IMR-90 (cell line): ENCODE data around the gene PRCD. TPM values are rescaled to one million over a fixed set of nuclear protein-coding genes. Genes with fewer than 3 reads are reported as not detected.
A peak's percentile ranks its signal among the peaks of the same experiment; 100 is the strongest.

Experiments
- ATAC-seq: fragments of 200-7000 bp; cut with Tn5 transposase; 2 replicates; pipeline ENCODE4 v1.9.1; 2020; ENCODE audit warnings: low read depth, mild to moderate bottlenecking, moderate library complexity
- BruUV-seq: library from RNA; stranded (reverse); fragments of 400-500 nt; replicated peaks from 2 replicates; lab custom pipeline; 2021; lab: Mats Ljungman, UMichigan
- CTCF ChIA-PET: fragments of 300-600 bp; formaldehyde crosslinking; extraction: SDS; loops from one replicate; lab custom pipeline; 2021; ENCODE audit warnings: antibody characterized with exemption; lab: Yijun Ruan, JAX
- POLR2A ChIA-PET: fragments of 300-600 bp; sonication (Branson Sonifier 250); formaldehyde crosslinking; loops from one replicate; lab custom pipeline; 2022; ENCODE audit warnings: antibody characterized with exemption; ENCODE audit not compliant: unreplicated experiment; lab: Charles Lee
- DNase-seq: peaks from one replicate; pipeline ENCODE4 v3.0.0; 2013
- H2AFZ ChIP-seq: replicated peaks from 2 replicates; pipeline ENCODE3; 2013; ENCODE audit warnings: low read length, mild to moderate bottlenecking; ENCODE audit not compliant: poor library complexity
- H2AK5ac ChIP-seq: 2 replicates; pipeline ENCODE4 v1.6.1; 2013; ENCODE audit warnings: low read depth, low read length, inconsistent platforms
- H2AK9ac ChIP-seq: replicated peaks from 2 replicates; pipeline ENCODE3; 2013; ENCODE audit warnings: mild to moderate bottlenecking, low read depth, low read length, moderate library complexity; ENCODE audit not compliant: poor library complexity
- H2BK120ac ChIP-seq: 2 replicates; pipeline ENCODE4 v1.6.1; 2013; ENCODE audit warnings: low read depth, low read length, inconsistent platforms
- H2BK15ac ChIP-seq: 3 replicates; pipeline ENCODE4 v1.6.1; 2013; ENCODE audit warnings: low read depth, low read length, inconsistent platforms
- H2BK20ac ChIP-seq: 2 replicates; pipeline ENCODE4 v1.6.1; 2013; ENCODE audit warnings: low read depth, mild to moderate bottlenecking, inconsistent platforms, low read length, moderate library complexity
- H2BK5ac ChIP-seq: 2 replicates; pipeline ENCODE4 v1.6.1; 2013; ENCODE audit warnings: mild to moderate bottlenecking, low read depth, low read length, inconsistent platforms; ENCODE audit not compliant: poor library complexity, severe bottlenecking
- H3K14ac ChIP-seq: replicated peaks from 2 replicates; pipeline ENCODE4 v1.6.1; 2013; ENCODE audit warnings: low read depth, low read length, inconsistent platforms
- H3K18ac ChIP-seq: 2 replicates; pipeline ENCODE4 v1.6.1; 2013; ENCODE audit warnings: low read depth, low read length, control low read depth
- H3K23ac ChIP-seq: 2 replicates; pipeline ENCODE4 v1.6.1; 2013; ENCODE audit warnings: low read depth, low read length, inconsistent platforms
- H3K27ac ChIP-seq: 2 replicates; pipeline ENCODE4 v1.5.1; 2013; ENCODE audit warnings: mild to moderate bottlenecking, control low read depth, low read length; ENCODE audit not compliant: insufficient read depth
- H3K27me3 ChIP-seq: 2 replicates; pipeline ENCODE4 v1.6.1; 2013; ENCODE audit warnings: low read length; ENCODE audit not compliant: control insufficient read depth, insufficient read depth
- H3K36me3 ChIP-seq: 2 replicates; pipeline ENCODE4 v1.6.1; 2013; ENCODE audit warnings: low read length, mixed read lengths; ENCODE audit not compliant: control insufficient read depth, insufficient read depth
- H3K4ac ChIP-seq: 2 replicates; pipeline ENCODE4 v1.6.1; 2013; ENCODE audit warnings: low read depth, low read length, inconsistent platforms
- H3K4me1 ChIP-seq: 2 replicates; pipeline ENCODE4 v1.6.1; 2013; ENCODE audit warnings: low read length, mixed read lengths; ENCODE audit not compliant: control insufficient read depth, insufficient read depth
- H3K4me2 ChIP-seq: 2 replicates; pipeline ENCODE4 v1.6.1; 2013; ENCODE audit warnings: low read depth, mild to moderate bottlenecking, control low read depth, low read length, moderate library complexity
- H3K4me3 ChIP-seq: 2 replicates; pipeline ENCODE4 v1.5.1; 2013; ENCODE audit warnings: low read depth, mild to moderate bottlenecking, control low read depth, low read length, moderate library complexity; ENCODE audit not compliant: insufficient read depth
- H3K56ac ChIP-seq: 2 replicates; pipeline ENCODE4 v1.6.1; 2013; ENCODE audit warnings: low read length, inconsistent platforms; ENCODE audit not compliant: insufficient read depth; ENCODE audit errors: extremely low read depth
- H3K79me1 ChIP-seq, 2 experiments: 2 replicates each; pipeline ENCODE4 v1.6.1; 2013; ENCODE audit warnings: low read length in 2 of 2, inconsistent platforms in 1 of 2, low read depth in 1 of 2
- H3K9ac ChIP-seq: 2 replicates; pipeline ENCODE4 v1.6.1; 2013; ENCODE audit warnings: low read depth, low read length, control low read depth
- H3K9me1 ChIP-seq: 2 replicates; pipeline ENCODE4 v1.6.1; 2013; ENCODE audit warnings: low read length, inconsistent platforms; ENCODE audit not compliant: insufficient read depth
- H3K9me3 ChIP-seq: 2 replicates; pipeline ENCODE4 v1.6.1; 2013; ENCODE audit warnings: low read length; ENCODE audit not compliant: control insufficient read depth, insufficient read depth
- H4K20me1 ChIP-seq: 2 replicates; pipeline ENCODE4 v1.6.1; 2013; ENCODE audit warnings: low read length, inconsistent platforms; ENCODE audit not compliant: insufficient read depth
- H4K5ac ChIP-seq: 2 replicates; pipeline ENCODE4 v1.6.1; 2013; ENCODE audit warnings: mild to moderate bottlenecking, low read depth, low read length, control low read depth
- H4K8ac ChIP-seq, 2 experiments: 2 replicates each; pipeline ENCODE4 v1.6.1; 2013; ENCODE audit warnings: low read depth in 2 of 2, low read length in 2 of 2, control low read depth in 1 of 2, inconsistent platforms in 1 of 2
- H4K91ac ChIP-seq: 2 replicates; pipeline ENCODE4 v1.6.1; 2013; ENCODE audit warnings: low read depth, low read length, inconsistent platforms; ENCODE audit not compliant: insufficient read depth
- BHLHE40 ChIP-seq: fragments of 150-350 bp; IDR thresholded peaks from 2 replicates; pipeline ENCODE4 v1.6.1; 2016; ENCODE audit warnings: mild to moderate bottlenecking, low read depth, low read length
- CEBPB ChIP-seq: IDR thresholded peaks from 2 replicates; pipeline ENCODE4 v1.6.1; 2012; ENCODE audit warnings: low read depth, low read length, improper control_type of control experiment
- MAZ ChIP-seq: IDR thresholded peaks from 2 replicates; pipeline ENCODE4 v1.6.1; 2012; ENCODE audit warnings: low read depth, mild to moderate bottlenecking, low read length, improper control_type of control experiment, moderate library complexity, borderline replicate concordance
- NFE2L2 ChIP-seq: fragments of 150-350 bp; IDR thresholded peaks from 2 replicates; pipeline ENCODE4 v1.6.1; 2016; ENCODE audit warnings: low read depth, mild to moderate bottlenecking, low read length
- POLR2A ChIP-seq: IDR thresholded peaks from 2 replicates; pipeline ENCODE4 v1.6.1; 2012; ENCODE audit warnings: mild to moderate bottlenecking, low read depth, low read length
- RAD21 ChIP-seq: IDR thresholded peaks from 2 replicates; pipeline ENCODE4 v1.6.1; 2012; ENCODE audit warnings: low read length, improper control_type of control experiment
- RCOR1 ChIP-seq: IDR thresholded peaks from 2 replicates; pipeline ENCODE4 v1.6.1; 2012; ENCODE audit warnings: mild to moderate bottlenecking, low read length, improper control_type of control experiment; ENCODE audit not compliant: insufficient replicate concordance
- SMC3 ChIP-seq: fragments of 150-350 bp; IDR thresholded peaks from 2 replicates; pipeline ENCODE4 v1.6.1; 2016; ENCODE audit warnings: low read depth, mild to moderate bottlenecking, antibody characterized with exemption, low read length, moderate library complexity
- WGBS, 2 experiments: methylation state at CpG; one replicate each; pipeline versions ENCODE4 v1.1.5 to v1.1.7; 2013; ENCODE audit warnings: missing lambda C conversion rate in 2 of 2; ENCODE audit not compliant: insufficient read length in 1 of 2; ENCODE audit errors: extremely low coverage in 2 of 2; 5-methylcytosine and 5-hydroxymethylcytosine counted together
- dilution Hi-C: fragments of 300-500 bp; cut with HindIII; formaldehyde crosslinking; loops from one replicate; pipeline ENCODE4 v1.14.3; 2018; ENCODE audit warnings: low sequenced_read_pairs; ENCODE audit not compliant: unreplicated experiment
- in situ Hi-C: fragments of 300-500 bp; cut with MboI; formaldehyde crosslinking; loops from 3 replicates; pipeline ENCODE4 v1.14.3; 2019; ENCODE audit warnings: low sequenced_read_pairs, inconsistent platforms, mixed read lengths
- intact Hi-C: fragments of 100-400 bp; cut with micrococcal nuclease; formaldehyde crosslinking; loops from 2 replicates; pipeline ENCODE4 v1.10.0; 2022
- polyA plus RNA-seq, 3 experiments: library from polyadenylated mRNA; depleted of rRNA; stranded (reverse); fragments of >200 nt; gene quantifications; 2 replicates each; pipeline ENCODE4 v1.2.3, GENCODE V29; 2012; ENCODE audit warnings: low replicate concordance in 1 of 3
- total RNA-seq: library from RNA; depleted of rRNA; stranded (reverse); fragments of >200 nt; gene quantifications from 2 replicates; pipeline ENCODE4 v1.2.3, GENCODE V29; 2012
- TF ChIP-seq, protein P1 (sequence below): fragments of 150-350 bp; IDR thresholded peaks from 2 replicates; pipeline ENCODE4 v1.6.1; 2017; ENCODE audit warnings: mild to moderate bottlenecking, antibody characterized with exemption, low read length, low read depth
- TF ChIP-seq, protein P2 (sequence below): fragments of 150-350 bp; IDR thresholded peaks from 2 replicates; pipeline ENCODE4 v1.6.1; 2016; ENCODE audit warnings: low read depth, mild to moderate bottlenecking, low read length, moderate library complexity, borderline replicate concordance
- TF ChIP-seq, protein P3 (sequence below): conservative IDR thresholded peaks from 2 replicates; pipeline ENCODE4 v1.5.1; 2012; ENCODE audit warnings: mild to moderate bottlenecking, low read depth, low read length, improper control_type of control experiment

Gene PRCD
- total and polyA plus RNA-seq, 2 of the 4 experiments (the other 2 are of a cell fraction), result 0.32 TPM; not detected in 1

DNA sequence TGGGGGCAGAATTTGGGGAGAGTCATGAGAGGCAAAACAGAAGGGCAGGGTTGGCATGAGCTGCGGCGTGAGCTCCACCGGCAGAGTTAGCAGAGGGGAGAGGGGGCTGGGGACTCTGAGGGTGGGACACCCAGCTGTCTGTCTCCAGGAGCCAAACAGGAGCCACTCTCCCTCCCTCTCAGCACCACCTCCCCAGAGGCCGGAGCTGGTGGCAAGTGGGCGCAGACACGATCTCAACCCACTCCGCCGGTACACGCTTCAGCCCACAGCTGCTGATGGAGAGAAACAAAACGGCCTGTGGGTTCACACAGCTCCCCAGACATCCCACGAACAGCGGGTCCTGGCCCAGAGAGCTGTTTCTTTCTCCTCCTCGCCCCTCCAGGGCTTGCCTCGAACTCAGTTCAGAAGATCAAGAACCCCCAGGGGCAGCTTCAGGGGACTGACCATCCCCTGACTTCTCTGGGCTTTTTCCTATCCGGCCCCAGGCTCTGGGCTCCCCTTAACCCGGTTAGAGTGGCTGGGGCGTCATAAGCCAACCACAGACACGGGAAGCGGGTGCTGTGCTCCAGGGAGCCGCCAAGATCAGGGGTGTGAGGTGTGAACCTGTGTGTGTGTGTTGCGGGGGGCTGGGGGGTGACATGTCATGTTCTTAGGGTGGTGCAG, 46.2 kb upstream of the PRCD start (continued):
- TF ChIP-seq SMC3 (no peak), MAZ (no peak)
- TF ChIP-seq, protein P1, sequence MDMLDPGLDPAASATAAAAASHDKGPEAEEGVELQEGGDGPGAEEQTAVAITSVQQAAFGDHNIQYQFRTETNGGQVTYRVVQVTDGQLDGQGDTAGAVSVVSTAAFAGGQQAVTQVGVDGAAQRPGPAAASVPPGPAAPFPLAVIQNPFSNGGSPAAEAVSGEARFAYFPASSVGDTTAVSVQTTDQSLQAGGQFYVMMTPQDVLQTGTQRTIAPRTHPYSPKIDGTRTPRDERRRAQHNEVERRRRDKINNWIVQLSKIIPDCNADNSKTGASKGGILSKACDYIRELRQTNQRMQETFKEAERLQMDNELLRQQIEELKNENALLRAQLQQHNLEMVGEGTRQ, result no peak

DNA sequence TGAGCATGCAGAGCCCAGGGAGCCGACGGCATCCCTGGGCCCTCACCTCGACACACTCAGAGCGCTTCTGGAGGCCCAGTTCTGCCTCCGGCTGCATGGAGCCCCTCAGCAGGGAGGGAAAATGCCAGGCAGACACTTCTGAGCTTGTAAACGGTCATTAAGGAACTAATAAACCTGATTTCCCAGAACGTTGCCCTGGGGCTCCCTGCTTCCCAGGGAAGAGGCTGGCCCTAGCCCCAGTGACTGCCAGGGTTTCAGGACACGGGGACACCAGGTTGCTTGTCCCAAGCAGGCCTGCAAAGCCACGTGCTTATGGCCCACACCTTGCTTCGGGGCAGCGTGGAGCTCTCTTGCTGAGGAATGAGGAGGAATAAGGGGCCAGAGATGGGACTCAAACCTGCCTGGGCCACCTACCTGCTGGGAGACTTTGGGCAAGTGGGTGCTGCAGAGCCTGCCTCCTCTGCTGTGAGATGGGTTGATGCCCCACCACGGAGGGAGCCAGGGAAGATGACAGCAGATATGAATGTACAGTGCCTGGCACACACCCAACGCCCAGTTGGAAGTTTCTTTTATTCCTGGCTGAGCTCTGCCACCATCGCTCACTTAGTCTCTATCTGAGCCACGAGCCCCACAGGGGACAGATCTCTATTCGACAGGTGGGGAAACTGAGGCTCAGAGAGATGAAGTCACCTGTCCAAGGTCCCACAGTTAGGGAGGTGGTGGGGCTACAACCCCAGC, 44.0 kb upstream of the PRCD start:
- H4K20me1 ChIP-seq, result no peaks in the 10 kb centered on the region
- dilution Hi-C loops, result no loop called here
- H3K18ac ChIP-seq, result no peak overlapping the region
- no peak overlapping the region for H3K23ac ChIP-seq
- H3K14ac ChIP-seq, result no peak overlapping the region
- H2AK9ac ChIP-seq, result peak overlapping the region; percentile 30
- H3K4me1 ChIP-seq, result peaks cover 34% of the 10 kb centered on the region
- no peak overlapping the region for H2AFZ ChIP-seq
- H4K5ac ChIP-seq, result no peak overlapping the region
- no peaks in the 10 kb centered on the region for H3K27me3 ChIP-seq
- no peak overlapping the region for H3K27ac ChIP-seq
- no TSS peak for BruUV-seq
- H2BK120ac ChIP-seq, result no peak overlapping the region
- in situ Hi-C loops, result no loop called here
- no peak for DNase-seq
- H4K91ac ChIP-seq, result no peak overlapping the region
- no peak overlapping the region for H2BK15ac ChIP-seq
- peaks cover 4 to 30% of the 10 kb centered on the region in 2 experiments; a peak in 3 of 4 replicates for H3K79me1 ChIP-seq
- H3K4ac ChIP-seq, result no peak overlapping the region
- H3K36me3 ChIP-seq, result no peaks in the 10 kb centered on the region
- no peak overlapping the region for H4K8ac ChIP-seq
- no peak overlapping the region for H2BK5ac ChIP-seq
- H3K4me2 ChIP-seq, result no peak overlapping the region
- no peak for ATAC-seq
- CTCF ChIA-PET, result no interaction called here
- POLR2A ChIA-PET, result no interaction called here
- H3K9me3 ChIP-seq, result no peaks in the 10 kb centered on the region
- 81% methylated on average over 10 of the region's 16 CpGs; no CpG with 5 or more reads in 1 of the 2 experiments for WGBS, 2 experiments
- intact Hi-C loops, result no loop called here
- no peak overlapping the region for H3K4me3 ChIP-seq
- H3K9me1 ChIP-seq, result peaks cover 11% of the 10 kb centered on the region
- no peak overlapping the region for H3K9ac ChIP-seq
- no peak overlapping the region for H3K56ac ChIP-seq
- no peak overlapping the region for H2BK20ac ChIP-seq
- H2AK5ac ChIP-seq, result no peak overlapping the region
- TF ChIP-seq CEBPB (no peak), NFE2L2 (no peak), RCOR1 (no peak), POLR2A (no peak), MAZ (no peak), SMC3 (no peak), RAD21 (no peak), BHLHE40 (no peak)
- TF ChIP-seq, protein P2, sequence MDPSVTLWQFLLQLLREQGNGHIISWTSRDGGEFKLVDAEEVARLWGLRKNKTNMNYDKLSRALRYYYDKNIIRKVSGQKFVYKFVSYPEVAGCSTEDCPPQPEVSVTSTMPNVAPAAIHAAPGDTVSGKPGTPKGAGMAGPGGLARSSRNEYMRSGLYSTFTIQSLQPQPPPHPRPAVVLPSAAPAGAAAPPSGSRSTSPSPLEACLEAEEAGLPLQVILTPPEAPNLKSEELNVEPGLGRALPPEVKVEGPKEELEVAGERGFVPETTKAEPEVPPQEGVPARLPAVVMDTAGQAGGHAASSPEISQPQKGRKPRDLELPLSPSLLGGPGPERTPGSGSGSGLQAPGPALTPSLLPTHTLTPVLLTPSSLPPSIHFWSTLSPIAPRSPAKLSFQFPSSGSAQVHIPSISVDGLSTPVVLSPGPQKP, result no peak
- TF ChIP-seq, protein P3, sequence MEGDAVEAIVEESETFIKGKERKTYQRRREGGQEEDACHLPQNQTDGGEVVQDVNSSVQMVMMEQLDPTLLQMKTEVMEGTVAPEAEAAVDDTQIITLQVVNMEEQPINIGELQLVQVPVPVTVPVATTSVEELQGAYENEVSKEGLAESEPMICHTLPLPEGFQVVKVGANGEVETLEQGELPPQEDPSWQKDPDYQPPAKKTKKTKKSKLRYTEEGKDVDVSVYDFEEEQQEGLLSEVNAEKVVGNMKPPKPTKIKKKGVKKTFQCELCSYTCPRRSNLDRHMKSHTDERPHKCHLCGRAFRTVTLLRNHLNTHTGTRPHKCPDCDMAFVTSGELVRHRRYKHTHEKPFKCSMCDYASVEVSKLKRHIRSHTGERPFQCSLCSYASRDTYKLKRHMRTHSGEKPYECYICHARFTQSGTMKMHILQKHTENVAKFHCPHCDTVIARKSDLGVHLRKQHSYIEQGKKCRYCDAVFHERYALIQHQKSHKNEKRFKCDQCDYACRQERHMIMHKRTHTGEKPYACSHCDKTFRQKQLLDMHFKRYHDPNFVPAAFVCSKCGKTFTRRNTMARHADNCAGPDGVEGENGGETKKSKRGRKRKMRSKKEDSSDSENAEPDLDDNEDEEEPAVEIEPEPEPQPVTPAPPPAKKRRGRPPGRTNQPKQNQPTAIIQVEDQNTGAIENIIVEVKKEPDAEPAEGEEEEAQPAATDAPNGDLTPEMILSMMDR, result no peak
